Subcutaneous abdominal adipose tissue (tissue), 5 donors: ENCODE measurements around the gene PRSS50.
A peak's percentile ranks its signal among the peaks of the same experiment; 100 is the strongest.

Experiments used
- H3K27ac ChIP-seq: one replicate; pipeline ENCODE4 v1.7.0; 2013; ENCODE audit warnings: low read depth, mild to moderate bottlenecking, inconsistent platforms, low read length, moderate library complexity
- H3K27me3 ChIP-seq, 5 donors: one replicate each; pipeline ENCODE4 v1.7.0; 2013; ENCODE audit warnings: low read length in 5 of 5, inconsistent platforms in 1 of 5; ENCODE audit not compliant: control insufficient read depth in 5 of 5, insufficient read depth in 4 of 5
- H3K36me3 ChIP-seq, 5 donors: one replicate each; pipeline ENCODE4 v1.7.0; 2013; ENCODE audit warnings: low read length in 5 of 5; ENCODE audit not compliant: control insufficient read depth in 5 of 5, insufficient read depth in 5 of 5
- H3K4me1 ChIP-seq, 5 donors: one replicate each; pipeline ENCODE4 v1.7.0; 2013; ENCODE audit warnings: low read length in 5 of 5, mild to moderate bottlenecking in 3 of 5, moderate library complexity in 1 of 5; ENCODE audit not compliant: control insufficient read depth in 5 of 5, insufficient read depth in 5 of 5
- H3K4me3 ChIP-seq, 5 donors: one replicate each; pipeline ENCODE4 v1.7.0; 2013; ENCODE audit warnings: low read length in 5 of 5, low read depth in 1 of 5
- H3K9ac ChIP-seq, 5 donors: one replicate each; pipeline ENCODE4 v1.7.0; 2013; ENCODE audit warnings: low read length in 5 of 5, mild to moderate bottlenecking in 4 of 5, moderate library complexity in 3 of 5
- H3K9me3 ChIP-seq, 5 donors: one replicate each; pipeline ENCODE4 v1.7.0; 2013; ENCODE audit warnings: low read length in 5 of 5; ENCODE audit not compliant: control insufficient read depth in 5 of 5
- donor health status: healthy.
- donor health status: healthy.
- donor health status: healthy.
- donor health status: healthy.
- donor health status: healthy.

The PRSS50 gene

GRCh38 chr3:46693038-46693891 is 24.4 kb downstream of the PRSS50 start, which contains the start of gene ALS2CL:
Gene ALS2CL, minus strand, starts transcription at chr3:46693679. Its CDS starts 4,239 bp downstream, at chr3:46689440.
- Histone ChIP-seq H3K36me3 (peaks cover 0 to 9% (median 2%) of the 10 kb centered on the region in 5 donors), H3K4me1 (peaks cover 22 to 76% (median 73%) of the 10 kb centered on the region in 5 donors), H3K27me3 (no peaks in the 10 kb centered on the region), H3K9ac (peak within 1 kb of the TSS; percentile 48 to 80 (median 69)), H3K9me3 (no peaks in the 10 kb centered on the region), H3K27ac (no peak within 1 kb of the TSS), H3K4me3 (peak within 1 kb of the TSS; percentile 73 to 85 (median 83))

GRCh38 chr3:46692566-46692990 is 25.1 kb downstream of the PRSS50 start:
- Histone ChIP-seq H3K4me1 (peaks cover 22 to 76% (median 73%) of the 10 kb centered on the region in 5 donors), H3K9me3 (no peaks in the 10 kb centered on the region), H3K27me3 (no peaks in the 10 kb centered on the region), H3K9ac (peak overlapping the region; percentile 48 to 80 (median 69)), H3K4me3 (peak overlapping the region; percentile 73 to 85 (median 83)), H3K36me3 (peaks cover 0 to 16% (median 8%) of the 10 kb centered on the region in 5 donors), H3K27ac (no peak overlapping the region)

GRCh38 chr3:46690798-46691197 is 26.9 kb downstream of the PRSS50 start:
- peak overlapping the region in 1 of 5 donors; percentile 17 for H3K4me3 ChIP-seq
- H3K4me1 ChIP-seq = peaks cover 10 to 60% (median 56%) of the 10 kb centered on the region in 5 donors
- peaks cover 0 to 32% (median 17%) of the 10 kb centered on the region in 5 donors for H3K36me3 ChIP-seq
- peak overlapping the region in 1 of 5 donors; percentile 13 for H3K9ac ChIP-seq
- no peaks in the 10 kb centered on the region for H3K9me3 ChIP-seq
- no peaks in the 10 kb centered on the region for H3K27me3 ChIP-seq
- H3K27ac ChIP-seq = no peak overlapping the region

- H3K4me1 ChIP-seq = peaks cover 0 to 18% (median 11%) of the 10 kb centered on the region in 5 donors
- no peaks in the 10 kb centered on the region for H3K27me3 ChIP-seq
- H3K4me3 ChIP-seq = no peak overlapping the region
- no peak overlapping the region for H3K27ac ChIP-seq
- no peak overlapping the region for H3K9ac ChIP-seq
- no peaks in the 10 kb centered on the region for H3K9me3 ChIP-seq
- peaks cover 0 to 84% (median 39%) of the 10 kb centered on the region in 5 donors for H3K36me3 ChIP-seq
Observed at GRCh38 chr3:46685446-46685845, 32.2 kb downstream of the PRSS50 start.

GRCh38 chr3:46684891-46685290 is 32.8 kb downstream of the PRSS50 start:
- Histone ChIP-seq H3K36me3 (peaks cover 0 to 90% (median 44%) of the 10 kb centered on the region in 5 donors), H3K27ac (no peak overlapping the region), H3K9me3 (no peaks in the 10 kb centered on the region), H3K4me1 (peaks cover 0 to 13% (median 5%) of the 10 kb centered on the region in 5 donors), H3K27me3 (no peaks in the 10 kb centered on the region), H3K9ac (no peak overlapping the region), H3K4me3 (no peak overlapping the region)

- no peaks in the 10 kb centered on the region for H3K9me3 ChIP-seq
- H3K36me3 ChIP-seq = peaks cover 0 to 91% (median 44%) of the 10 kb centered on the region in 5 donors
- H3K27ac ChIP-seq = no peak overlapping the region
- no peak overlapping the region for H3K9ac ChIP-seq
- H3K4me1 ChIP-seq = peaks cover 0 to 13% (median 0%) of the 10 kb centered on the region in 5 donors
- H3K4me3 ChIP-seq = no peak overlapping the region
- no peaks in the 10 kb centered on the region for H3K27me3 ChIP-seq
Observed at GRCh38 chr3:46682974-46683373, 34.7 kb downstream of the PRSS50 start.

GRCh38 chr3:46681856-46682540 is 35.7 kb downstream of the PRSS50 start:
- H3K4me3 ChIP-seq = no peak overlapping the region
- H3K9ac ChIP-seq = no peak overlapping the region
- H3K27me3 ChIP-seq = no peaks in the 10 kb centered on the region
- no peak overlapping the region for H3K27ac ChIP-seq
- H3K9me3 ChIP-seq = no peaks in the 10 kb centered on the region
- H3K36me3 ChIP-seq = peaks cover 0 to 88% (median 38%) of the 10 kb centered on the region in 5 donors
- peaks cover 0 to 19% (median 4%) of the 10 kb centered on the region in 5 donors for H3K4me1 ChIP-seq

GRCh38 chr3:46681387-46681786 is 36.3 kb downstream of the PRSS50 start:
- Histone ChIP-seq H3K9ac (no peak overlapping the region), H3K9me3 (no peaks in the 10 kb centered on the region), H3K4me3 (no peak overlapping the region), H3K4me1 (peaks cover 0 to 22% (median 5%) of the 10 kb centered on the region in 5 donors), H3K27me3 (no peaks in the 10 kb centered on the region), H3K27ac (no peak overlapping the region), H3K36me3 (peaks cover 0 to 82% (median 38%) of the 10 kb centered on the region in 5 donors)

- Histone ChIP-seq H3K4me3 (no peak overlapping the region), H3K9ac (no peak overlapping the region), H3K27ac (no peak overlapping the region), H3K36me3 (peaks cover 0 to 81% (median 30%) of the 10 kb centered on the region in 5 donors), H3K27me3 (no peaks in the 10 kb centered on the region), H3K9me3 (no peaks in the 10 kb centered on the region), H3K4me1 (peaks cover 0 to 22% (median 5%) of the 10 kb centered on the region in 5 donors)
Observed at GRCh38 chr3:46680298-46680826, 37.3 kb downstream of the PRSS50 start.
